Stimulated activated naive CD4-positive, alpha-beta T cell treated with Interleukin-2 at 50 U/mL for 16 hours (primary cell): ENCODE data around the gene GLG1.
"Not testable (repeated sequence)": the region's sequence is repeated elsewhere in the genome, so short reads cannot be mapped to it uniquely, and the experiment has no call there.

Experiments used
- DNase-seq: peaks from one replicate; lab custom pipeline; 2025; lab: John Stamatoyannopoulos, UW

Gene GLG1

DNA sequence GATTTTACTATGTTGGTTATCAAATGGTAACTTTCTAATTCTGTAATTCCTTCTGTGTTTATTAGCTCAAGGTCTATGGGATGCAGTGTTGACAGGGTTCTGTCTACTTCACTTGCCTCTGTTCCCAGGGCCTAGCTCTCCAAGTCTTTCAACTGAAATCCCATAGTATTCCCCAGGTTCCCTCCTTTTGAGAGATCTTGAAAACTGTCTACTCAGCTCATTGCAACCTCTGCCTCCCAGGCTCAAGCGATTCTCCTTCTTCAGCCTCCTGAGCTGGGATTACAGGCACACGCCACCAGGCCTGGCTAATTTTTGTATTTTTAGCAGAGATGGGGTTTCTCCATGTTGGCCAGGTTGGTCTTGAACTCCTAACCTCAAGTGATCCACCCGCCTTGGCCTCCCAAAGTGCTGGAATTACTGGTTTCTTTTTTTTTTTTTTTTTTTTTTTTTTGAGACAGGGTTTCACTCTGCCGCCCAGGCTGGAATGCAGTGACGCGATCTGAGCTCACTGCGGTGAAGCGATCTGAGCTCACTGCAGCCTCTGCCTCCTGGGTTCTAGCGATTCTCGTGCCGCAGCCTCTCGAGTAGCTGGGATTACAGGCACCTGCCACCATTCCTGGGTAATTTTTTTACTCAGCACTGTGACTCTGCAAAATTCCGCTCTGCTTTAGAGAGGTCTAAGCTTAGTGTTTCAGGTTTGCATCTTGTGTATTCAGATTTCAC, 163.1 kb downstream of the GLG1 start:
- DNase-seq = not testable (repeated sequence)

DNA sequence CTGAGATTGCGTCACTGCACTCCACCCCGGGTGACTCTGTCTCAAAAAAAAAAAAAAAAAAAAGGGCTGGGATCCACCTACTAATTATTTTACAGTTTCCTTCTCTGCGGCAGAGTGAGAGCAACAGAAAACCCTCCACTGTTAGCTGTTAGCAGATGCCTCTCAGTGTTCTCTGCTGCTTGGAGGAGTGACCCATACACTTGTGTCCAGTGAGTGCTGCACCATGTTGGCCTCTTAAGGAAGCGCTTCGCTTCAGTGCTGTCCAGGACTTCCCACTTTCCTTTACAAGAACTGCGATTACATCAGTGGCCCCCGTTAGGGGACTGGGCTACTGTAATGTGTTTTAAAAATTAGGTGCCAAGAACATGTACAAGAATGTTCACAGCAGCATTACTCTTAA, 167.2 kb downstream of the GLG1 start:
- DNase-seq = no peak

DNA sequence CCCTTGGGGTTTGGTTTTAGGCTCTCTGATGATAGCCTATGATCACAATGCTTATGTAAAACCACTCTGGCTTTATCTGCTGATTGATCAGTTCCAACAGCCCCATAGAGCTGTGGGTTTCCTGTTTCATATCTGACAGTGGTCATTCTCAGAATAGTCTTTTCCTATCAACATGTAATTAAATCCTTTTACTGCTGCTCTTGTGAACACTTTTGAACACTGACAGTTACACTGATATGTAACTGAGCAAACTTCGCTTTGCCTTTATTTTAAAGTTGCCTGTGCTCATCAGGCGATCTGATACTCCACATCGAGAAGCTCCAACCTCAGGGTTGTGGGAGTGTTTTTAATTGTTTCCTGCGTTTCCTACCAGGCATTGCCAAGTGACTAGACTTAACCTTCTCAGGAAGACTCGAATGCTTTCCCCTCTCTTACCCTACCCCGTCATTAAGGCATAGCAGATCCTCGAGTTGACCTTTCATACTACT, 168.4 kb downstream of the GLG1 start:
- DNase-seq = no peak

DNA sequence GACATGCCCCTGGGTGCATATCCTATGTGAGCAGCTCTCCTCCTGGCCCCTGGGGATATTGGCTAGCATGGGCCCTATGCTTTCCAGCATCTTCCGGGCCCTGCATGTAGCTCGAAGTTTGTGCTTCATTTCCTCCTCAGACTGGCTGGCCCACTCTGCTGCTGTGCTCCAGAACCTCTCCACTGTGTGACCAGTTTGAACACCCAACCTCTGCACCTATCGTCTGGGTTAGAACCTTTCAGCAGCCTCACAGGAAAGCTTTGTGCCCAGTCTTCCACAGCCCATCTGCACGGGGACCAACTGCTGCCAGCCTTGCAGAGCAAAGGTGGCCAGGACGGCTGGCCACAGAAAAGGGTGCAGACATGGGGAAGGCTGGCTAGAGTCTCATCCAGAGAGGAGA, 175.4 kb downstream of the GLG1 start:
- DNase-seq = no peak

DNA sequence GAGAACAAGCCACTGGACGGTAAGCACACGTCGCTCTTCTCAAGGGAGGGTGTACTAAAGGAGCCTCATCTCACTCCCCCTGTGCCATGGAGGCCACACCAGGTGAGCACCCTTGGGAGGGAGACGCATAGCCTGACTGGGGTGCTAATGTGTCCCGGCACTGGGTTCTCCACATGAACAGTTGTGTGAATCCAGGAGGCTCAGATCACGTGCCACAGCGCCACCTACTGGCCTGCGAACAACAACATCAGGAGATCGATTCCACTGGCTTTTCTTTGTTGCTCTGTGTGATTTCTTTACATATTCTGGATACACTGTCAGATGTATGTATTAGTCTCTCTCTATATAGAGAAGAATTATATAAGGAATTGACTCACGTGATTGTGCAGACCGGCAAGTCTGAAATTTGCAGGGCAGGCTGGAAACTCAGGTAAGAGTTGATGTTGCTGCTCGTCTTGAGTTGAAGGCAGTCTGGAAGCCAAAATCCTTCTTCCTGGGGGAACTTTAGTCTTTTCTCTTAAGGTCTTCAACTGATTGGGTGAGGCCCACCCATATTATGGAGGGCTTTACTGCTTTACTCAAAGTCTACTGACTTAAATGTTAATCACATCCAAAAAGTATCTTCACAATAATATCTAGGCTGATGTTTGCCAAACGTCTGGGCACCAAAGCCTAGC, 176.7 kb downstream of the GLG1 start:
- DNase-seq = peak; percentile 34

DNA sequence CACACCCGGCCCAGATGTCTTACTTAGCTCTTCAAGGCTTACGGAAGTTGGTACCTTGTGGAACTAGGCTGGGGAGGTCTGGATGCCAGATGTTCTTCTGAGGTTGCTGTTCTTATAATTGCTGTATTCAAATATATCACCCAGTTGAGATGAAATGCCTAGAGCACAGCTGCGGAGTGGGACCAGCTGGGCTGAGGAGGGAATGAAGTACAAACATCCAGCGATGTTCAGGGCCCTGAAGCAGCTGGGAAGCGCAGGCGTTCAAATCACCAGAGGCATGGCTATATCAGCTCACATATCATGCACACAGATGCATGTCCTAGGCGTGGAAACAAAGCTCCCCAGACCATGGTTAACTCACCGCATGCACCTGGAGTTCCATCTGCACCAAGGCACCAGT, 178.4 kb downstream of the GLG1 start:
- DNase-seq = not testable (repeated sequence)

DNA sequence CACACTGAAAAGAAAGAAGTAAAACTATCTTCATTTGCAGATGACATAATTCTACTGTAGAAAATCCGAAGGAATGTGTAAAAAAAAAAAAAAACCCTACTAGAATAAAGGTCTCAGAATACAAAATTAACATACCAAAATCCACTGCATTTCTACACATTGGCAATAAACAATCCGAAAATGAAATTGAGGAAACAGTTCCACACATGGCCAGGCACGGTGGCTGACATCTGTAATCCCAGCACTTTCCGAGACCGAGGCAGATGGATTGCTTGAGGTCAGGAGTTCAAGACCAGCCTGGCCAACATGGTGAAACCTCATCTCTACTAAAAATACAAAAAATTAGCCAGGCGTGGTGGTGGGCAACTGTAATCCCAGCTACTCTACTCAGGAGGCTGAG, 181.2 kb downstream of the GLG1 start:
- DNase-seq = not testable (repeated sequence)

DNA sequence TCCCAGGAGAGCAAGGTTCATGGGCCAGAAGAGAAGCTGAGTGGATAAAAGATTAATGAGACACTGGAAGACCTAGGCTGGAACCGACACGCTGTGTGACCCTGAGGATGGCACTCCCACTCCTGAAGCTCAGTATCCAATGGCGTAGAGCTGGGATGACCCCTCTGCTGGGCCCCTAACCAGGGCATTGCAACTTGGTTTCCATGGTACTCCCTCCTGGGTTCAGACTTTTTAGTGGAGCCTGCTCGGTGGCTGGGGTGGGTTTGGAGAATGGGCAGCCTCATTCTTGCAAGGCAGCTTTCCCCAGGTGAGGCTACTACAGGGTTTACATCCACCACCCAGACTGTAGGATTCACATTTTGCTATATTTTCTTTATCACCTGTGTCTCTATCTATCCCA, 183.2 kb downstream of the GLG1 start:
- DNase-seq = not testable (repeated sequence)

DNA sequence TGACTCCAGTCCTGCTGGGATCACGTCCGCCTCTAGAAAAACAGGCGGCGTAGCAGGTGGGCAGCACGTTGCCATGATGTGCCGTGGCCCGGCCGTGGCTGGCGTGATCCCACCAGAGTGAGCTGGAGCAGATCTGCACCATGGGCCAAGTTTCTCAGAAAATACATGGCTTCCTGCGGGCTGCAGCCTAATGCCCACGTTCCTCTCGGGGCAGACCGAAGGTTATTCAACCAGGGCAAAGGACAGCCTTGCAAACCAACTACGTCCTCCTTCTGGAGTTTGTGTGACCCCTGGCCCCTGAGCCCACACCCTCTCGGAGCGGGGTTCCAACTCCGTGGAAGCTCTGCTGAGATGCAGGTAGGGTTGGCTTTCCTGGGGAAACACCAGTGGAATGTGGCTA, 184.8 kb downstream of the GLG1 start:
- not testable (repeated sequence) for DNase-seq

DNA sequence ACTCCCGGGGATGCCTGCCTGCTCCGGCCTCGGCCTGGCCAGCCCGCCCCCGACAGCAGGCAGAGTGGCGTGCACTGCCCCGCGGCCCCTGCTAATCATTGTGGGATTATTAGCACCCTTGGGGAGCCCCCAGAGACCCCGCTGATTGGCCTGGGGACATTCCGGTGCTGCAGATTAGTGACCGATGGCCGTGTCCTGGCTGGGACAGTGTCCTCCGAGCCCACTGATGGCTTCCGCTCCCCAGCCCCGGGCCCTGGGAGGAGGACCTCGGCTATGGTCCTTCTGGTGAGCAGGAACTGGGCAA, 185.5 kb downstream of the GLG1 start:
- DNase-seq = not testable (repeated sequence)

DNA sequence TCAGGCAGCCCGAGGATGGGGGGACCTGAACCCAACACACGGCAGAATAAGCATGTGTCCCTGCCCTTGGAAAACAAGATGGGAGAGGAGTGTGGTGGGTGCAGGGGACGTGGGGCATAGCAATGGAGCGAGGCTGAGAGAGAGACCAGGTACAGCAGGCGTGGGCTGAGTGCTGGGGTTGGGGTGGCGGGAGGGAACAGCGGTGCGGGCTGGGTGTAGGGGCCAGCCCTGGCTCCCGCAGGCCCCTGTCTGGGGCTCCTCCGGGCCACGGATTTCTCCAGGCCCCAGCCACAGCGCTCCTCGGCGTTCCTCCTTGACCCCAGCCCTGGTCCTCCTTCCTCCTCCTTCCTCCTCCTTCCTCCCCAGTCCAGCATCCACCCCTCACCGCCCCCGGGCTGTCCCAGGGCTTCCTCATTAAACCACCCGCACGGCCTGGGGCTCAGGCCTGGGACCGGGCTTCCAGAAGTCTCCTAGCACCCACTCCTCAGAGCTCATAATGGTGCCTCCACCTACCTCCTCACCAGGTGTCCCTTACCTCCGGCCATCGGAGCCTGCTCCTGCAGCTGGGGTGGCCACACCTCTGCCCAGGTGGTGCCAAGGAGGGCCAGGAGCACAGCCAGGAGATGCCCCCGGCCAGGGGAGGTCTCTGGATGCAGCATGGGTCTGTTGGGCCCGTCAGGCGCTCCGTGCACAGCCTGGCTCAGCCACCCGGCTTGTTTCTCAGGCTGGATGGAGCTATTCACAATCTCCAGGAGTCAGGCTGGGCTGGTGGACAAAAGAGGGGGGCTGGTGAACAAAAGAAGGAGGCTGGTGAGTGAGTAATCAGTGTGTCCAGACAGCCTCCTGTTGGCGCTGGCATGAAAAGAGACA, 186.1 kb downstream of the GLG1 start, which contains the start of gene CLEC18B:
Gene CLEC18B, minus strand, starts transcription at position 867 of the 870 bp plus-strand sequence. Its CDS starts 208 bp downstream, at position 659.
- not testable (repeated sequence) for DNase-seq

DNA sequence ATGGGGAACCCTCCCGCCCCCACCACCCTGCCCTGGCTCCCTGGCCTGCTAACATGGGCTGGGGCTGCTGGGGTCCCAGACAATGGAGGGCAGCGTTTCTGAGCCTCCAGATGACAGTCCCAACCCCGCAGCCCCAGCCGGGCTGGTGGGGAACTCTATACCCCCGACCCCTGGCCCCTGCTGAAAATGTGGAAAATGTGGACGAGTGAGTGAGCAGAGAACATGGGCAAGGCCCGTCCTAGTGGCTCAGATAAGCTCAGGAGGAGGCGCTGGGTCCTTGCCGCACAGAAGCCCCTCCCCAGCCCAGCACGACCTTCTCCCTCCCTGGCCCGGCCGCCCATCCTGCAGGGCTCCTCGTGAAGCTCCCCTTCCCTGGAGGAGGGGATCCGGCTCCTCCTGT, 187.1 kb downstream of the GLG1 start:
- DNase-seq = not testable (repeated sequence)

DNA sequence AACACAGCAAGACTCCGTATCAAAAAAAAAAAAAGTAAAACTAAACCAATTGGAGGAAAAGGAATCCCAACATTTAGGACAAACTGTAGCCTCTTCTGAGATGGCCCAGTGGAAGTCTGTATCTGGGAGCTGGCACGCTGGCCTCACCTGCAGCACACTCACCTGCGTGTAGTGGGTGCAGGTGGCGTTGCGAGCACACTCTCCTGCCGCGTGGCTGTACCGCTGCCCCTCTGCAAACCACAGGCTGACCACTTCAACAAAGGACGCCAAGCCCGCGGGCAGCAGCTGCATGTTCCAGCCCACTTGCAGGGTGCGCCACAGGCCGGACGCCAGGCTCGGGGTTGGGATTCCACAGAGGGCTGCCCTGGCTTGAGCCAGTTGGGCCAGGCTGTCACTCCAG, 189.0 kb downstream of the GLG1 start:
- not testable (repeated sequence) for DNase-seq

DNA sequence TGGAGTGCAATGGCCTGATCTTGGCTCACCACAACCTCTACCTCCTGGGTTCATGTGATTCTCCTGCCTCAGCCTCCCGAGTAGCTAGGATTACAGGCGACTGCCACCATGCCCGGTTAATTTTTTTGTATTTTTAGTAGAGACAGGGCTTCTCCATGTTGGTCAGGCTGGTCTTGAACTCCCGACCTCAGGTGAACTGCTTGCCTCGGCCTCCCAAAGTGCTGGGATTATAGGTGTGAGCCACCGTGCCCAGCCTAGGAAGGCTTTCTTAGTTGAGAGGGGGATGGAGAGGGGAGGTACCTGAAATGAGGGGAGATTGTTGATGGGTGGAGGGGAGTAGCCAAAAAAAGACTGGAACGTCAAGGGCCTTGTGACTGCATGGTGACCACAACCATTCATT, 193.0 kb downstream of the GLG1 start:
- DNase-seq = not testable (repeated sequence)

DNA sequence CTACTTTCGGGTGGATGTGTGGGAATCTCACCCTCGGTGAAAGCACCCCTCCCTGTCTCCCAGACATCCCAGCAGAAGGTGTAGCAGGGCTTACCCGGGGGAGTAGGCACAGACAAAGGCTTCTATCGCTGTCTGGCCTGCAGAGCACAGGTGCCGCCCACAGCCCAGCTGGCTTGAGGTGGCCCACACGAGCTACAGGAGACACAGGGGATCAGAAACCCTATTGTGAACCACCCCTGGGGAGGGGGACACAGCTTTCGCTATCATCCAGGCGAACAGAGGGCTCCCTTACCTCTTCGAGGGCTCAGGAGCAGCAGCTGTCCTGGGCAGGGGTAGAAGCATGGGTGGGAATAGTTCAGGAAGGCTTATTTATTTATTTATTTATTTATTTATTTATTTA, 193.4 kb downstream of the GLG1 start:
- DNase-seq = not testable (repeated sequence)

DNA sequence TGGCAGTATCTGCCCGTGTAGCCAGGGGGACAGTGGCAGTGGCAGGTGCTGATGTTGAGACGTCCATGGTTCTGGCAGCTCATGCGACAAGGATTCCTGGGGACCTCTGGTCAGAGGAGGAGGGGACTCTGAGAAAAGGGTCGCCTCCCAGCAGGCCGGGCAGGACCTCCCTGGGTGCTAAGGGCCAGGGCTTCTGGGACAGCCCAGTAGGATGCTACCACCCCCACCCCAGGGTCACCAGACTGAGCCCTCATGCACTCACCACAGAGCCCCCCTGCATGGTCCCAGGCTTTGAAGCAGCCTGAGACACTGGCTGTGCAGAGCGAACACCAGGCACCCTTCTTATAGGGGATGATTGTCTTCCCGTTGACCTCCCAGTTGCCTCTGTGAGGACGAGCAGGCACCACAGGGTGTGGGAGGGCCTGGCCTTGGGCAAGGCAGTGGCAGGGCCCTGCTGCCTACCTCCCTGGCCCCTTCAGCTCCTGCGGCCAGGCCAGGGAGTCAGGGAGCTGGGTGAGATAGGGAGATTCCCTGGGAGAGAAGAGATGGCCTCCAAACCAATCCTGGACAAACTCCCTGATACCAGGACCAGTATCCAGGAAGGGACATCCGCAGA, 194.0 kb downstream of the GLG1 start:
- DNase-seq = not testable (repeated sequence)

DNA sequence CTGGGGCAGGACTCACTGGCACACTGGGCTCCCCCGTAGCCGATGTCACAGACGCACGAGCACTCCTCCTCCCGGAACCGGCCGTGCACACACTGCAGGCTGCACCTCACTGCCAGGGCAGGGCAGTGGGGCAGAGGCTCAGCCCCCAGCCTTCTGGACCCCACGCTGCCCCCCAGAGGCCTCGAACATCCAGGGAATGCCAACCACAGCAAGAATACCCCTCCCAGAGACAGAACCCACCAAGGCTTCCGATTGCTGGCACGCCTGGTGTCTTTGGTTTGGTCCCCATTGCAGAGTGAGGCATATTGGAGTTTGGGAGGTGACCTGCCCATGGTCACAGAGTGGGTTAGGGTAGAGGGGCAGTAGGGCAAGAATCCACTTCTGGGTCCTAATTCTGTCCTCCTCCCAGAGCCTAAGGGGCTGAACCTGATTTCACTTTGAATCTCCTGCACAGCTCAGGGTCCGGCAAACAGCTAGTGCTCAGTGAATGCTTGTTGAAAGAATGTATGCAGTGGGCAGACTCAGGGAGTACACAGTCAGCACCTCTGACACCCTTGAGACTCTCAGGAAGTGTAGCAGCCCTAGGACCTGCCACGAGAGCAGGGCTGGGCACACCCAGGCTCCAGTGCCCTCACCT, 194.7 kb downstream of the GLG1 start:
- not testable (repeated sequence) for DNase-seq

DNA sequence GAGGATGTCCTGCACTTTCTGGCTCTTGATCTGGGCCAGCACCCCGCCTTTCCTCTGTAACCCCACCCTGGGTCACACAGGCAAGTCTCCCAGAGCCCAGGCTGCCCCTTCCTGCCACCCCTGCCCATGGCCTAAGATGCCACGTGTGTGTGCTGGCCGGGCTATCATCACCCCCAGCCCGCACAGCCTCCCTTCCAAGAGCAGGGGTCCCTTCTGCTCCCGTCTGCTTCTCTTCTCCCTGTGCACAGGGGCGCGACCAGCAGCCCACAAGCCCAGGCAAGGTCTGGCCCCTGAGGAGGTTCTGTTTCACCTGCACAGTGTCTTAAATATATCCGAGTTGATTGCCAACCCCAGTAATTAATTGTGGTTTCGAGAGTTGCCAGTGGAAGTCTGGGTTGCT, 195.9 kb downstream of the GLG1 start:
- not testable (repeated sequence) for DNase-seq

DNA sequence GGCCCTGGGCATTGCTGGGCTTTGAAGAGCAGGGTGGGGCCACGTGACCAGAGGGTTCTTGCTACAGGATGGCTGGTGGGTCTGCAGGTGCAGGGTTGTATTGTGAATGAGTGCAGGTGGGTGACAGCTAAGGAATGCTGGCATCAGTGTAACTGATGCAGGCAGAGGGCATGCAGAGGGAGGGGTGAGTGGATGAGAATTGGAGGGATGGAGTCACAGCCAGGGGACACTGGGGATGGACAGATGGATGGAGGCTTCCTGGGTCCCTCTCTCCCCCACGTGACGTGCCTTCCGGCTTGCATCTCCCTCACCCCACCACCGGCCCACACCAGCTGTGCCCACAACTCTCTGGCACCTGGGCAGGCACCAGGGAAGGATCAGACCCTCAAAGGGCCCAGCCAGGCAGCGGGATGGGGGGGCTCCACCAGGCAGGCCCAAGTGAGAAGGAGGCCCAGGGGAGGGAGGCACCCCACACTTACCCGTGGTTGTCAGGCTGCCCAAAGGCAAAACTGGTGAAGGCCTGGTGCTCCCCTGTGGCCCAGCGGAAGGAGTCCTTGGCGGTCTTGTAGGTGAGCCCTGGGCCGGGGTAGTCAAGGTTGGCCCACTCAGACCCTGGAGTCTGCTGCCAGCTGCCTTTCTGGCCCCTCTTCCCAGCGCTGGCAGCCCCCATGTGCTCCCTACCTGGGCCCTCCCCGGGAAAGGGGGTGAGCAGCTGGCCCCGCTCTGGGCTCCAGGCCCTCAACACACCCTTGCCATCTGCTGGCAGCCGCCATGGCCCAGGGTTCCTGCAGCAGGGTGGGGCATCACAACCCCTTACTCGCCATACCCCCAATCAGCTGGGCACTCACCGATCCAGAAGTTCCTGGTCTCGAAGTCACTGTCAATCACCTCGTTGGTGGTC, 196.6 kb downstream of the GLG1 start:
- not testable (repeated sequence) for DNase-seq

DNA sequence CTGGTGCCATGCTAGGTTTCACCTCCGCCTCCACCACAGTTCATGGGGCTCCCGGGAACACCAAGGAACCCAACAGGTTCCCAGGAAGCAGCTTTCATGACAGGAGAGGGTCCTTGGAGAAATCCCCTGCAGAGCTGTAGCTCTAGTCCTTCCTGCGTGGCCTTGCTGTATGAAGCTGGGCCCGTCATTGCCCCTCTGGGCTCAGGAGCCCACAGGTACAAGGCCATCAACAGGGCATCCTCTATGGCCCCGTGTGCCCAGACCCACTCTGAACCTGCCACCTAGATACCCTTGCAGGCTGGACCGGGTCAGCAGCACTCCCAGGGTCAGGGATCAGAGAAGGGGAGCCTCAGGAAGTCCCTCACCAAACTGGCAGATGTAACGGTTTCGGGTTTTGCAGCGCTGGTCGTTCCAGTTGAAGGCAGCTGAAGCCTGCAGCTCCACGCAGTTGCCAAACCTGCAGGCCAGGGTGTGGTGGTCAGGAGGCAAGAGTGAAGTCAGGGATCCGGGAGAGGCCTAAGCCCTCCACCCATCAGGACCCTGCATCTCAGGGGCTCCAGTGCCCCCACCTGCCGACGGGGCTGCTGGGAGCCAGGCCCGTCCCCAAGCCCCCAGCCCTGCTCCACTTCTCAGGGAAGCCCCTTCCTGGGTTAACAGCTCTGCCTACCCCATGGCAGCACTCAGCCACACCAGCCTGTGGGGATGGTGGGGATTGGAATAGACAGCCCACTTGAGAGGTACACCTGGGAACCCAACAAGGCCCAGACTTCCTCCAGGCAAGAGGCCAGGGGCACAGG, 197.5 kb downstream of the GLG1 start:
- not testable (repeated sequence) for DNase-seq
